Stimulated activated CD8-positive, alpha-beta memory T cell treated with anti-CD3 and anti-CD28 coated beads, Interleukin-15, amount 100 ng/mL, for 4 hours (primary cell): ENCODE measurements around the gene STON1.
"Not testable (repeated sequence)": the region's sequence is repeated elsewhere in the genome, so short reads cannot be mapped to it uniquely, and the experiment has no call there.

Experiments
- DNase-seq, 2 donors: peaks; one replicate each; pipeline ENCODE4 v3.0.0-alpha.2; 2020; ENCODE audit warnings: low read depth in 2 of 2

STON1 gene

DNA sequence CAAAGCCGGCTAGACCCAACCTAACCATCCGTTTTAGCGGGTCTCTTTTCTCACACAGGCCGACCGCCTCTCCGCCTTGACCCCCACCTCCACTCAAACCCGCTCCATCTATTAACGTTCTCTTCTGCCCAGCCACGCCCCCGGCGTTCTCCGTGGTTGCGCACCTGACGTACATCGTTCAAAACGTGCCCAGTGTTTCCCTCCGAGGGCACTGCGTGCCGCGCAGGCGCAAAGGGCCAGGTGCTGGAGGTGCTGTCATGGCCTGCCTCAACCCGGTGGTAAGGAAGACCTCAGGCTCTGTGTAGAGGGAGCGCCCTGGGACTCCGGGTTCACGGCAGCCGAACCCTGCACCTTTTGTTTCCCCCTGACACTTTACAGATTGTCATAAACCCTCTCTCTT, 87.7 kb downstream of the STON1 start, which contains the start of gene GTF2A1L:
GTF2A1L (plus strand) TSS at position 239 of the 400 bp plus-strand sequence; CDS start at position 258, 19 bp downstream.
- no peak for DNase-seq

DNA sequence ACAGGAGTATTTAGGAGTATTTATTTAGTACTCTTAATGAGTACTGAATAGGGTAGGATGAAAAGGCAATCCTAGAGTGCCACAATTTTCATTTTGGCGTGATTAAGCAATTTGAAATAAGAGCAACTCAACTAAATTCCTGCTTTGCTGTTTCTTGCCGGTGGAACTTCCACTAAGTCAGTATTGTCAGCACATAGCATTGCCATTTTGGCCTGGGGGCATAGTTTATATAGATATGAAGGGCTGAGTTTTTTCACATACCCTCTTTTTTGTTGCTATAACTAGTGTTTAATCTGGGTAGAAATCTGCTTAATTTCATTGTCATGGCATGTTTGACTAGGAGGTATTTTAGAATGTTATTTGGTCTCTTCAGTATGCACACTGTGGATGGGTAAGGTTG, 89.6 kb downstream of the STON1 start:
- no peak for DNase-seq

DNA sequence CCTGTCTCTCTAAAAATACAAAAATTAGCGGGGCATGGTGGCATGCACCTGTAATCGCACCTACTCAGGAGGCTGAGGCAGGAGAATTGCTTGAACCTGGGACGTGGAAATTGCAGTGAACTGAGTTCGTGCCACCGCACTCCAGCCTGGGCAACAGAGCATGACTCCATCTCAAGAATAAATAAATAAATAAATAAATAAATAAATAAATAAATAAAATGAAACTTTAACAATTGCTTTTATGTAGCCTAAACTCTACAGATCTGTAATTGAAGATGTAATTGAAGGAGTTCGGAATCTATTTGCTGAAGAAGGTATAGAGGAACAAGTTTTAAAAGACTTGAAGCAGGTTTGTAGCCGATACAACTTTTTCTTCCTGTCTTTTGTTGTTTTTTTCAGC, 90.7 kb downstream of the STON1 start:
- DNase-seq: no peak

GRCh38 chr2:48622691-48623090, 92.7 kb downstream of the STON1 start:
- DNase-seq: not testable (repeated sequence)

GRCh38 chr2:48624696-48625095, 94.7 kb downstream of the STON1 start:
- no peak for DNase-seq

DNA sequence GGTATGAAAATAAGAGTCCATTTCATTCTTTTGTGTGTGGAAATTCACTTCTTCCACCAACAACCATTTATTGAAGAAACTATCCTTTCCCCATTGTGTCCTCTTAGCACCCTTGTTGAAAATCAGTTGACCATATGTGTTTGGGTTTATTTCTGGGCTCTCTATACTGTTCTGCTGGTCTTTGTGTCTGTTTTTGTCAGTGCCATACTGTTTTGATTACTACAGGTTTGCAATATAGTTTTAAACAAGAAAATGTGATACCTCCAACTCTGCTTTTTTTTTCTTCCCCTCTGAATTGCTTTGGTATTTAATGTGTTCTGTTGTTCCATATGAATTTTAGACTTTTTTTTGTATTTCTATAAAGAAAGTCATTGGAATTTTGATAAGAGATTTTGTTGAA, 96.1 kb downstream of the STON1 start:
- DNase-seq: no peak

- no peak for DNase-seq
Measured at GRCh38 chr2:48633143-48633542, 103.2 kb downstream of the STON1 start.

GRCh38 chr2:48635786-48636185, 105.8 kb downstream of the STON1 start:
- DNase-seq: no peak

GRCh38 chr2:48638261-48638660, 108.3 kb downstream of the STON1 start:
- DNase-seq: no peak
